GM15510 (cell line): ENCODE measurements around the gene CLIC6.

ENCODE experiments used
- POLR2A ChIP-seq: IDR thresholded peaks from 3 replicates; pipeline ENCODE4 v1.6.1; 2011; ENCODE audit warnings: borderline replicate concordance; ENCODE audit not compliant: insufficient read length; ENCODE audit errors: extremely low read depth

The CLIC6 gene

GRCh38 chr21:34754690-34755647 lies 86.2 kb downstream of the CLIC6 start:
- TF ChIP-seq POLR2A = no peak

DNA sequence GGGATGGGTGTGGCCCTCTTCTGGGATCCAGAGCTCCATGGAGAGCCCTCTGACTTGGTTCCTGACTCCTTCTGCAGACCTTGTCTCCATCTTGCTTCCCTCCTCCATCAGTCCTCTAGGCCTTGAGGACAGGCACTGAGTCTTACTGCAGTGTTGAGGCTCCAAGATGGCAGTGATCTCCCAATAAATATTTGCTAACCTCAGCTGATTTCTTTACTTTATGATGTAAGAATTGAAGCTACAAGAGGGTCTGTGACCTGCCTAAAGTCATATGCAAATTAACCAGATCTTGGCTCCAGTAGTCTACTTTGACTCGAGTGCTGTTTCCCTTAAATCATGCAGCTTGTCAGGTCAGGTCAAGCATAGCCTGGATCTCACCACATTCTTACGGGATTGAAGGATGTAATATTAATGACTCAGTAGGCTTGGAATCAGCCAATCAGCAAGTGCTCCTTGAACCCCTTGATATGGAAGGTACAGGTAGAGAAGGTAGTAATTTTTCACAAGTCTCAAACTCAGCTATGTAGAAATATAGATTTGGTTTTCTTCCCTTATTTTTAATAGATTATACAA lies 93.0 kb downstream of the CLIC6 start:
- no peak for TF ChIP-seq POLR2A

DNA sequence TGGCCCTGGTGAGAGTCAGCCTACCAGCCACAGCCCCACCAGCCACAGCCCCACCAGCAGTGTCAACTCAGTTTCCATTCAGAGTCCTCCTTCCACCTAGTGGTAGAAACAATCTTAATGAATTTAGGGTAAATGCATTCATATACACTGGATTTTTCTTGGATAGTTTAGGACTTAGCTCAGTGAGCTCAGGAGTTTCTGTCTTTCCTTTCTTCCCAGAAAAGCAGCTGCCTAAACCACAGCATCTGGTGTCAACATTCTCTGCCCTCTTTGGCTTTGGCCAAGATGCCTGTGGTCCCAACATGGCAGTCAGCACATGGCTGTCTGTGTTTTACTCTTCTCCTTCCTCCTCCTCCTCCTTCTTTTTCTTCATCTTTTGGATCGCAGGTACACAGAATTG lies 94.0 kb downstream of the CLIC6 start:
- TF ChIP-seq POLR2A = no peak

DNA sequence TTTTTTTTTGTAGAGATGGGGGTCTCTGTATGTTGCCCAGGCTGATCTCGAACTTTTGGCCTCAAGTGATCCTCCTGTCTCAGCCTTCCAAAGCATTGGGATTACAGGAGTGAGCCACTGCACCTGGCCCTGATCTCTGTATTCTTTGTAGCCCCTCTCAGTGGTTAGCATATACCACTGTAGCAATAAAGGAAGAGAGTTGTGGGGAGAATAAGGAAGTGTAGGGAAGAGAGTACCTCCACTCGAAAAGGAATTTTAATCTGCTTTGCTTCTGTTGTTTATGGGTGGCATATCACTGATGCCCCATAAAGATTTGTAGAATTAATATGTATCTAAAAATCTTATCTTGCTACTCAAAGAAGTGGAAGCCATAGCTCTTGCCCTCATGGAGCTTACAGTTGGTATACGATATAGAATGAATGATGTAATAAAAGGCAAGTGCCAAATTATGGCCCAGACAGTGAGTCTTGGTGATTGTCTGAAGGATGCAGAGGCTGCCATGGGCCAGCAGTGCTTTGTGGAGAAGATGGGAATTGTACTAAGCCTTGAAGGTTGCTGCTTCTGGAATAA lies 96.0 kb downstream of the CLIC6 start:
- TF ChIP-seq POLR2A = no peak

GRCh38 chr21:34765619-34766018 lies 96.8 kb downstream of the CLIC6 start:
- no peak for TF ChIP-seq POLR2A

- TF ChIP-seq POLR2A = no peak
Measured at GRCh38 chr21:34766862-34767261, 98.1 kb downstream of the CLIC6 start.
